ENCODE data around the gene GM2A. TPM values are rescaled to one million over a fixed set of nuclear protein-coding genes. Genes with fewer than 3 reads are reported as not detected.
A peak's percentile ranks its signal among the peaks of the same experiment; 100 is the strongest.

GM2A gene
- total and polyA plus RNA-seq, 9 of the 15 experiments (the other 6 are each of a cell fraction or from before 2014, with no cell fraction given) = 5.8 to 36.0 (median 10.0) TPM

DNA sequence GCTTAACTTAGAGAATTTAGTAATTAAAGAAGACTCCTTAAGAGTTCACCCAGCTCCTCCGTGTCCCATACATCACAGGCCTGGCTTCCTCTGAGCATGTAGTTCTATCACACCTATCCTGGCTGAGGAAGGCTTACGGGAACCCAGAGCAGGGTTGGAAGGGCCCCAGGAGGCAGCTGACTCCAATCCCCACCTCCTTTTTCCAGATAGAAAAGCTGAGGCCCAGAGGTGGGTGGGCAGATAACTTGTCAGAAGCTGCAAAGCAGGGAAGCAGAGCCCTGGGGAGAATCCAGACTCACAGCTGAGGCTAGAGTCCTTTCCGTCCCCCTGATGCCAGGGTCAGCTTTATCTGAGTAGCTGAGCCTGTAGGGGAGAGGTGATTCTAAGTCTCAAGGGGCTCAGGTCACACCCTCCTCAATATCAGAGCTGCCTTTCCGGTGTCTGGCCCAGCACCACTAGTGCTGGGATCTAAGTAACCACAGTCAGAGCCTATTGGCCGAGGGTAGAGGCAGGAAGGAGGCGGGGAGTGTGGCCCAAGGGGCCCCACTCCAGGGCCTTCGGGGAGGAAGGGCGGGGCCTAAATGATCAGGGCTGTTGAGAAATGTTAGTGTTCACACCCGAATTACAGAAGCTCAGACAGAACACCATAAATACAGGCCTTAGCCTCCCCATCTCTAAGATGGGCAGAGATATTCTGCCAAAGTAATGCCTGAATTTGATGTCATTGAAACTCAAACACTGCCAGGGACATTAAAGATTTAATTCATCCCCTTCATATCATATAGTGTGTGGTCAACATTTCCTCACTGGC is 39.0 kb upstream of the GM2A start (continued):
- TF ChIP-seq CTBP1 (IDR thresholded peaks at IDR 0.05; ENCODE audit: borderline replicate concordance) = 0 out of 2 replicates have a peak, but pooled peaks have one; percentile 61
- TF ChIP-seq, protein P1, sequence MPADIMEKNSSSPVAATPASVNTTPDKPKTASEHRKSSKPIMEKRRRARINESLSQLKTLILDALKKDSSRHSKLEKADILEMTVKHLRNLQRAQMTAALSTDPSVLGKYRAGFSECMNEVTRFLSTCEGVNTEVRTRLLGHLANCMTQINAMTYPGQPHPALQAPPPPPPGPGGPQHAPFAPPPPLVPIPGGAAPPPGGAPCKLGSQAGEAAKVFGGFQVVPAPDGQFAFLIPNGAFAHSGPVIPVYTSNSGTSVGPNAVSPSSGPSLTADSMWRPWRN (IDR thresholded peaks at IDR 0.05; ENCODE audit: low read depth) = peak; percentile 41; the same call in 1 of the 2 replicates
- no peak for TF ChIP-seq SMAD2 (IDR thresholded peaks at IDR 0.05; ENCODE audit: low read depth, low read length)
- TF ChIP-seq EP300 (IDR thresholded peaks at IDR 0.05; ENCODE audit: low read length) = peak; percentile 44; the same call in 1 of the 2 replicates
- TF ChIP-seq TARDBP (IDR thresholded peaks at IDR 0.05) = no peak
- TF ChIP-seq PTTG1 (tag; IDR thresholded peaks at IDR 0.05; ENCODE audit: low read depth) = no peak
- TF ChIP-seq CAMTA2 (CRISPR knock-in tag; conservative IDR thresholded peaks at IDR 0.05) = no peak
- TF ChIP-seq FOXJ3 (CRISPR knock-in tag; IDR thresholded peaks at IDR 0.05) = no peak
- no peak for TF ChIP-seq HSF4 (CRISPR knock-in tag; IDR thresholded peaks at IDR 0.05; ENCODE audit: borderline replicate concordance)
- TF ChIP-seq, protein P2, sequence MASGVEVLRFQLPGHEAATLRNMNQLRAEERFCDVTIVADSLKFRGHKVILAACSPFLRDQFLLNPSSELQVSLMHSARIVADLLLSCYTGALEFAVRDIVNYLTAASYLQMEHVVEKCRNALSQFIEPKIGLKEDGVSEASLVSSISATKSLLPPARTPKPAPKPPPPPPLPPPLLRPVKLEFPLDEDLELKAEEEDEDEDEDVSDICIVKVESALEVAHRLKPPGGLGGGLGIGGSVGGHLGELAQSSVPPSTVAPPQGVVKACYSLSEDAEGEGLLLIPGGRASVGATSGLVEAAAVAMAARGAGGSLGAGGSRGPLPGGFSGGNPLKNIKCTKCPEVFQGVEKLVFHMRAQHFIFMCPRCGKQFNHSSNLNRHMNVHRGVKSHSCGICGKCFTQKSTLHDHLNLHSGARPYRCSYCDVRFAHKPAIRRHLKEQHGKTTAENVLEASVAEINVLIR (CRISPR knock-in tag; IDR thresholded peaks at IDR 0.05) = peak; percentile 26; the same call in 1 of the 2 replicates
- no peak for TF ChIP-seq ZNF354B (CRISPR knock-in tag; IDR thresholded peaks at IDR 0.05)
- no peak for TF ChIP-seq FOXJ2 (tag; IDR thresholded peaks at IDR 0.05)
- TF ChIP-seq, protein P3, sequence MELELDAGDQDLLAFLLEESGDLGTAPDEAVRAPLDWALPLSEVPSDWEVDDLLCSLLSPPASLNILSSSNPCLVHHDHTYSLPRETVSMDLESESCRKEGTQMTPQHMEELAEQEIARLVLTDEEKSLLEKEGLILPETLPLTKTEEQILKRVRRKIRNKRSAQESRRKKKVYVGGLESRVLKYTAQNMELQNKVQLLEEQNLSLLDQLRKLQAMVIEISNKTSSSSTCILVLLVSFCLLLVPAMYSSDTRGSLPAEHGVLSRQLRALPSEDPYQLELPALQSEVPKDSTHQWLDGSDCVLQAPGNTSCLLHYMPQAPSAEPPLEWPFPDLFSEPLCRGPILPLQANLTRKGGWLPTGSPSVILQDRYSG (tag; conservative IDR thresholded peaks at IDR 0.05; ENCODE audit: low read depth) = no peak
- TF ChIP-seq ZNF197 (CRISPR knock-in tag; IDR thresholded peaks at IDR 0.05; ENCODE audit: low read depth) = 0 out of 2 replicates have a peak, but pooled peaks have one; percentile 44
- TF ChIP-seq POLR2G (IDR thresholded peaks at IDR 0.05; ENCODE audit: low read depth, low read length) = peak; percentile 39; the same call in 1 of the 2 replicates
- TF ChIP-seq SOX6 (IDR thresholded peaks at IDR 0.05) = 0 out of 2 replicates have a peak, but pooled peaks have one; percentile 48
- TF ChIP-seq MAZ (CRISPR knock-in tag; conservative IDR thresholded peaks at IDR 0.05 in 1 of 2, IDR thresholded peaks at IDR 0.05 in 1 of 2) = peak; percentile 33 to 44; a peak in 3 of 4 replicates
